ENCODE data around the gene OR10A3.

OR10A3 gene

DNA sequence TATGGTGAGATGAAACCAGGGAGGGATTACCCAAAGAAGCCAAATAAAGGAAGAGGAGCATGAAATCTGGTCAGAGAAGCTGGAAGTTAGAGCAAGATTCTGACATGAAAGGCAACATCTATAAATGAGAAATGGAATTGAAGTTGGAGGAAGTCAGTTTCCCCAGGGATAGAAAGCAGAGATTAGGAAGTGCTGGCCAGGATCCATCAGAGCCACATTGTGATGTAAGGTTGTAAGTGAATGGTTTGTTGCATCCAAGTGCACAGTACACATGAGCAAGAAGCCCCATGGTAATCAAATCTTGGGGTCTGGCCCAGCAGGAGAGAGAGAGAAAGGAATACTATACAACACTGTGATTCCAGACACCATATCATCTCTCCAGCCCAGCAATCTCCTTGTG is 30.3 kb upstream of the OR10A3 start:
- H3K4me3 ChIP-seq (ENCODE audit: low read depth, low read length) = no peak overlapping the region
- no peaks in the 10 kb centered on the region for H3K79me2 ChIP-seq (ENCODE audit: control insufficient read depth, insufficient read depth, low read length, unreplicated experiment)
- no peak overlapping the region for H3K27ac ChIP-seq (ENCODE audit: low read depth, low read length)
- H3K36me3 ChIP-seq (ENCODE audit: insufficient read depth, low read length) = no peaks in the 10 kb centered on the region
- H2AFZ ChIP-seq (ENCODE audit: low read length, unreplicated experiment) = no peak overlapping the region
- peaks cover 11% of the 10 kb centered on the region for H3K4me1 ChIP-seq (ENCODE audit: control insufficient read depth, insufficient read depth, low read length, unreplicated experiment)
- no peaks in the 10 kb centered on the region for H3K27me3 ChIP-seq (ENCODE audit: insufficient read depth, low read length)

DNA sequence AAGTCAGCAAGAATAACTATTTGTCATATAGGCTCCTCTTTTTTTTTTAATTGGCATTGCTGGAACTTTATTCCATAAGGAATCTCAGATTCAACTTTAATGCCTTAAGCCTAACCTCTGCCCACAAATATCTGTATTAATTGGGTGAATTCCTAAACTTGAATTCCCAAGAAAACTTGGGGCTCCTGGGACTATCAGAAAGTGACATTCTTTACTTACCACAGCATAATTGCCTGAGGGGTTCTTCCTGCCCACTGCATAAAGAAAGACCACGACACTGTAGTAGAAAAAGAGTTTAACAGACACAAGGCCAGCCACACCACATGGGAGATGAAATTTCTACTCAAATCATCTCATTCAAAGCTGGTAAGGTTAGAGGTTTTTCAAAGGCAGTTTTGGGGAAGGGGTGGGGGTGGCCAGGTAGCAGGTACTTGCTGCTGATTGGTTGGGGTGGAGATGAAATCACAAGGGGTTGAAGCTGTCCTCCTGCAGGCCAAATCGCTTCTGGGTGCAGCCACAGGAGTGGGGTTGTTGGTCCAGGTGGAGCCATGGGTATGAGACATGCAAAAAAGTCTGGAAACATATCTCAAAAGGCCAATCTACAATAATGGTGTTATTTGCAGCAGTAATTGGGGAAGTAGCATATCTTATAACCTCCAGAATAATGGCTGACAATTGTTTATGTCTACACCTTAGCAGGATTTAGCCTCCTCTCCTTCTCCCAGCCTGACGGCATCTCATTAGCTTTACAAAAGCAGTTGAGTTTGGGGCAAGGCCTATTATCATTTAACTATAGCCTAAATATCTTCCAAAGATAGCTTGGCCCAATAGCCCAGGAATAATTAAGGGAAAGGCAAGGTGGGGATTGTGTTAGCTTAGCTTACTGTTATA is 28.5 kb upstream of the OR10A3 start:
- Histone ChIP-seq H3K4me3 (ENCODE audit: low read depth, low read length) (no peak overlapping the region), H3K27ac (ENCODE audit: low read depth, low read length) (no peak overlapping the region), H3K36me3 (ENCODE audit: insufficient read depth, low read length) (no peaks in the 10 kb centered on the region), H3K79me2 (ENCODE audit: control insufficient read depth, insufficient read depth, low read length, unreplicated experiment) (no peaks in the 10 kb centered on the region), H2AFZ (ENCODE audit: low read length, unreplicated experiment) (no peak overlapping the region), H3K4me1 (ENCODE audit: control insufficient read depth, insufficient read depth, low read length, unreplicated experiment) (peaks cover 12% of the 10 kb centered on the region), H3K27me3 (ENCODE audit: insufficient read depth, low read length) (no peaks in the 10 kb centered on the region)

DNA sequence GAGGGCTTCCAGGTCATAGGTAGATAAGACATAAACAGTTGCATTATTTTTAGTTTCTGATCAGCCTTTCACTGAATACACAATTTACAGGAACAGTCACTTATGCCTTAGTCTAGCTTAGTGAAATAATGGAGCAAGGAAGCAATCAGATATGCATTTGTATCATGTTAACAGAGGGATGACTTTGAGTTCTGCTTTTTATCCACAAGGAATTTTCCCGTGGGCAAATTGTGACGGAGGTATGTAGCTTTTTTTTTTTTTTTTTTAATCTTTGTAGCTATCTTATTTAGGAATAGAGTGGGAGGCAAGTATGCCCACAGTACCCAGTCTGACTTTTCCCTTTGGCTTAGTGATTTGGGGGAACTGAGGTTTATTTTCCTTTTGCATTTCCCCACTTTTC is 27.2 kb upstream of the OR10A3 start:
- Histone ChIP-seq H3K27me3 (ENCODE audit: insufficient read depth, low read length) (no peaks in the 10 kb centered on the region), H3K79me2 (ENCODE audit: control insufficient read depth, insufficient read depth, low read length, unreplicated experiment) (no peaks in the 10 kb centered on the region), H3K4me1 (ENCODE audit: control insufficient read depth, insufficient read depth, low read length, unreplicated experiment) (peaks cover 19% of the 10 kb centered on the region), H3K36me3 (ENCODE audit: insufficient read depth, low read length) (no peaks in the 10 kb centered on the region), H2AFZ (ENCODE audit: low read length, unreplicated experiment) (no peak overlapping the region), H3K27ac (ENCODE audit: low read depth, low read length) (no peak overlapping the region), H3K4me3 (ENCODE audit: low read depth, low read length) (no peak overlapping the region)

DNA sequence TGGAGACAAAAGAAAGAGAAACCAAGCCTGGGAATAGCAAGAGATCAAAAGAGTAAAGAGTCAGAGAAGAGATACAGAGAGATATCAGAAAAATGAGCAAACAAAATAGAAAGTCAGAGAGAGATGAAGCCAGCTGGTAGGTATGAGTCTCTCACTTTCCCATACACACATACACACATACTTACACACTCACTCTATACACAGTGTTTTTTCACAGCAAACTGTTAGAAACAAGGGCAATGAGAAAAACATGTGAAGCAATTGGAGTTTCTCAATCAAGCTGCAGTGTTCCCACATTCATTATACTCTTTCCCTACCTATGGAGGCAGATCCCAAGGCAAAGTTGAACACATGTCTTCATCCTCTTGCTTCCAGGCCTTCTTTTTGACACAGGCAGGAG is 26.3 kb upstream of the OR10A3 start:
- no peak overlapping the region for H3K27ac ChIP-seq (ENCODE audit: low read depth, low read length)
- no peaks in the 10 kb centered on the region for H3K36me3 ChIP-seq (ENCODE audit: insufficient read depth, low read length)
- no peaks in the 10 kb centered on the region for H3K79me2 ChIP-seq (ENCODE audit: control insufficient read depth, insufficient read depth, low read length, unreplicated experiment)
- H2AFZ ChIP-seq (ENCODE audit: low read length, unreplicated experiment) = peak overlapping the region; percentile 23
- no peaks in the 10 kb centered on the region for H3K27me3 ChIP-seq (ENCODE audit: insufficient read depth, low read length)
- H3K4me1 ChIP-seq (ENCODE audit: control insufficient read depth, insufficient read depth, low read length, unreplicated experiment) = peaks cover 19% of the 10 kb centered on the region
- no peak overlapping the region for H3K4me3 ChIP-seq (ENCODE audit: low read depth, low read length)

DNA sequence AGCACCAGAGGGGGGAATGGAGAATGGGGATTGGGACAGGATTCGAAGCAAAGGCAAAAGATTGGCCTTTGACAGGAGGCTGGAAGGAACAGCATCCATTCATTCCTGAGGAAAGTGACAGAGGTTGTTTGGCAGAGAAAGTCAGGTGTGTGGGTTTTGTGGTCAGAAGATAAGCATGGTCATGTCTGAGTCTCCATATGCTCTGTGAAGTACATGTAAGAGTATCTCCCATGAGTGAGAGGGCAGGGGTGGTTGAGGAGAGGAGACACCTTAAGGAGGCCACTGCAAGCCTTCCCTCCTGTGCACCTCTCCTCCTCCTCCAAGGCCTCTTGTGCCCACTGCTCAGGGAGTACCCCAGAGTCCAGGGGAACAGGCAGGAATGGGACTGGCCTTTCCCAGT is 25.6 kb upstream of the OR10A3 start:
- H3K27me3 ChIP-seq (ENCODE audit: insufficient read depth, low read length) = no peaks in the 10 kb centered on the region
- no peak overlapping the region for H2AFZ ChIP-seq (ENCODE audit: low read length, unreplicated experiment)
- H3K4me1 ChIP-seq (ENCODE audit: control insufficient read depth, insufficient read depth, low read length, unreplicated experiment) = peaks cover 19% of the 10 kb centered on the region
- no peak overlapping the region for H3K27ac ChIP-seq (ENCODE audit: low read depth, low read length)
- no peaks in the 10 kb centered on the region for H3K36me3 ChIP-seq (ENCODE audit: insufficient read depth, low read length)
- no peak overlapping the region for H3K4me3 ChIP-seq (ENCODE audit: low read depth, low read length)
- no peaks in the 10 kb centered on the region for H3K79me2 ChIP-seq (ENCODE audit: control insufficient read depth, insufficient read depth, low read length, unreplicated experiment)

DNA sequence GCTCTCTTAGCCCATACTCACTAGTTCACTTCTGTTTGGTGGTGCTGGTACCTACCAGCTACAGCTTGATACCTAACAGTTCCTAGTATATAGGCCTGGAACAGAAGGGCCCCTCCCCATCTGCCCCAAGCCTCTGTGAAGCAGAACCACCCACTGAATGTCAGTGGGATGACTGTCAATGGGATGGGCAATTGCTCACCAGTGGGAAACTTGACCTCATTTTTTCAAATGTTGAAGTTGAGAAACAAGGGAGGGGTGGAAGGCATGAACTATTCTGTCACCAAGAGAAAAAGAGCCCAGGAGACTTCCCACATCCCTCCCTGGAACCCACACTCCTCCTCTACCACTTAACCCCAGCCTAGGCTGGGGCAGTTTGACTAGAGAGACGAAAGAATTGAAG is 23.9 kb upstream of the OR10A3 start, which contains the start of gene NLRP10:
NLRP10 (minus strand) TSS at position 62 of the 400 bp plus-strand sequence. CDS start 1,952 bp downstream, outside the sequence.
- H2AFZ ChIP-seq (ENCODE audit: low read length, unreplicated experiment) = peak within 1 kb of the TSS; percentile 53
- H3K4me1 ChIP-seq (ENCODE audit: control insufficient read depth, insufficient read depth, low read length, unreplicated experiment) = peaks cover 19% of the 10 kb centered on the region
- H3K4me3 ChIP-seq (ENCODE audit: low read depth, low read length) = peak within 1 kb of the TSS; percentile 50
- no peaks in the 10 kb centered on the region for H3K36me3 ChIP-seq (ENCODE audit: insufficient read depth, low read length)
- H3K27ac ChIP-seq (ENCODE audit: low read depth, low read length) = peak within 1 kb of the TSS; percentile 87
- H3K79me2 ChIP-seq (ENCODE audit: control insufficient read depth, insufficient read depth, low read length, unreplicated experiment) = no peaks in the 10 kb centered on the region
- no peaks in the 10 kb centered on the region for H3K27me3 ChIP-seq (ENCODE audit: insufficient read depth, low read length)

DNA sequence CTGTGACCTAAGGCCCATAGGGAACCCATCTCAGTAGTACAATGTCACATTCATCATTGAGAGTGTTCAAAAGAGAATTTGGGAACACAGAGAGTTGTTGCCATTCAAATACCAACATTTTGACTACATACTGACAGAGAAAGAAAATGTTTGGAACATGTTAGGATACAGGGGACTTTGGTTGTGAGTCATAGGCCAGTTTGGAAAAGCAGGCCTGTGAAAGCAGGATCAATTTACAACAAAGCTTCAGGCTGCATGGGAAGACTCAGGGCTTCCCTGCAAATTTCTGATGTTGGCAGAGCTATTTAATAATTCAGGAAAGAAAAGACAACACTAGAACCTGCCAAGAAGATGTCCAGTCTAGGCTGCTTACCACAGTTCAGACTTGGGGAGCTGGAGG is 23.4 kb upstream of the OR10A3 start:
- Histone ChIP-seq H3K4me3 (ENCODE audit: low read depth, low read length) (peak overlapping the region; percentile 50), H3K27me3 (ENCODE audit: insufficient read depth, low read length) (no peaks in the 10 kb centered on the region), H2AFZ (ENCODE audit: low read length, unreplicated experiment) (peak overlapping the region; percentile 53), H3K27ac (ENCODE audit: low read depth, low read length) (peak overlapping the region; percentile 87), H3K79me2 (ENCODE audit: control insufficient read depth, insufficient read depth, low read length, unreplicated experiment) (no peaks in the 10 kb centered on the region), H3K36me3 (ENCODE audit: insufficient read depth, low read length) (no peaks in the 10 kb centered on the region), H3K4me1 (ENCODE audit: control insufficient read depth, insufficient read depth, low read length, unreplicated experiment) (peaks cover 19% of the 10 kb centered on the region)

DNA sequence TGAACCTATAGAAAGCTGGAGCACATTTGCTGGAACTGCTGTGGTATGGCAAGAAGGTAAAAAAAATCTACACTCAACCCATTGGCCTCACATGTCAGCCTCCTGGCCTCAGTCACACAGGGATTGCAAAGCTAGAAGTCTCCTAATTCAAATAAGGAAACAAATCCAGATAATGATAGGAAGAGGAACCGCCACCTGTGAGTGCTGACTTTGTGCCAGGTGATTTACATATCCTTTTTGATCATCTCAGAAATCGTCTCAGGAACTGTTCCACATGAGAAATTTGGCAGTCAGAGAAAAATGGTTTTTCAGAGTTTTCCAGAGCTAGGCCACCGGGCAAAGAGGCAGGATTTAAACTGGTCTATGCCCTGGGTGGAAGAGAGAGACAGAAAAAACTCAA is 22.8 kb upstream of the OR10A3 start:
- peak overlapping the region; percentile 87 for H3K27ac ChIP-seq (ENCODE audit: low read depth, low read length)
- H3K4me3 ChIP-seq (ENCODE audit: low read depth, low read length) = no peak overlapping the region
- no peaks in the 10 kb centered on the region for H3K79me2 ChIP-seq (ENCODE audit: control insufficient read depth, insufficient read depth, low read length, unreplicated experiment)
- peaks cover 19% of the 10 kb centered on the region for H3K4me1 ChIP-seq (ENCODE audit: control insufficient read depth, insufficient read depth, low read length, unreplicated experiment)
- no peaks in the 10 kb centered on the region for H3K27me3 ChIP-seq (ENCODE audit: insufficient read depth, low read length)
- H3K36me3 ChIP-seq (ENCODE audit: insufficient read depth, low read length) = no peaks in the 10 kb centered on the region
- H2AFZ ChIP-seq (ENCODE audit: low read length, unreplicated experiment) = peak overlapping the region; percentile 53

DNA sequence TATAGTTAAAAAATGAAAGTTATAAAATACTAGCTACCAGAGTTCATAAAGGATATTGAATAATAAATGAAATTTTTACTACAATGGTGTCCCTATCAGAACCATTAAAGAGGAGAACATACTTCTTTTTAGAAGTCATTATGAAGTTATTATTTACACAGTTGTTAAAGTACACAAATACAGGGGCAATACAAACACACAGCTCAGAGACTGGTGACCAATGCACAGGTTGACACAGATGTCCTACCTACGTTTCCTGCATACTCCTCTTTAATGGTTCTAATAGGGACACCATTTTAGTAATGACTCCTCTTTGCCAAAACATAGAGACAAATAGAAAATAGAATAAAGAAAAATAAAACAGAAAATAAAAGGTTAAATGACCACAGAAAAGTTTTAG is 13.7 kb upstream of the OR10A3 start:
- Histone ChIP-seq H3K27me3 (ENCODE audit: insufficient read depth, low read length) (no peaks in the 10 kb centered on the region), H3K4me1 (ENCODE audit: control insufficient read depth, insufficient read depth, low read length, unreplicated experiment) (peaks cover 2% of the 10 kb centered on the region), H3K27ac (ENCODE audit: low read depth, low read length) (no peak overlapping the region), H3K79me2 (ENCODE audit: control insufficient read depth, insufficient read depth, low read length, unreplicated experiment) (no peaks in the 10 kb centered on the region), H3K4me3 (ENCODE audit: low read depth, low read length) (no peak overlapping the region), H3K36me3 (ENCODE audit: insufficient read depth, low read length) (no peaks in the 10 kb centered on the region), H2AFZ (ENCODE audit: low read length, unreplicated experiment) (no peak overlapping the region)

DNA sequence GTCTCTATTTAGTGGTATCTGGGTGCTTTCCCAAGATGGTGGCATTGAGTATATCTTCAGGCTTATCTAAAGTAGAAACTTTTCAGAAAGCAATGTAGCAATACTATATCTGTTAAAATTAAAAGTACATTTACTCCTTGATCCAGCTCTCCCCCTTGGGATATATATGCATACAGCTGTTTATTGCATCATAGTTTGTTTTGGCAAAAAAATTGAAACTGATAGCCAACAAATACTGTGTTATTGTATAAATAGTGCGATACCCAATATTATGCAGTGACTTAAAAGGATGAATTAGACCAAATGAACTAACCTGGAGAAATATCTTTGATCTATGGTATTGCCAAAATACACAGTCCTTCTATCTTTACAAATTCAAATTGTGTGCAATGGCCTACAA is 8.4 kb upstream of the OR10A3 start:
- H3K27me3 ChIP-seq (ENCODE audit: insufficient read depth, low read length) = peaks cover 9% of the 10 kb centered on the region; the same call in 1 of the 2 replicates
- no peak overlapping the region for H2AFZ ChIP-seq (ENCODE audit: low read length, unreplicated experiment)
- no peaks in the 10 kb centered on the region for H3K79me2 ChIP-seq (ENCODE audit: control insufficient read depth, insufficient read depth, low read length, unreplicated experiment)
- peaks cover 9% of the 10 kb centered on the region for H3K4me1 ChIP-seq (ENCODE audit: control insufficient read depth, insufficient read depth, low read length, unreplicated experiment)
- no peak overlapping the region for H3K27ac ChIP-seq (ENCODE audit: low read depth, low read length)
- H3K4me3 ChIP-seq (ENCODE audit: low read depth, low read length) = no peak overlapping the region
- no peaks in the 10 kb centered on the region for H3K36me3 ChIP-seq (ENCODE audit: insufficient read depth, low read length)

DNA sequence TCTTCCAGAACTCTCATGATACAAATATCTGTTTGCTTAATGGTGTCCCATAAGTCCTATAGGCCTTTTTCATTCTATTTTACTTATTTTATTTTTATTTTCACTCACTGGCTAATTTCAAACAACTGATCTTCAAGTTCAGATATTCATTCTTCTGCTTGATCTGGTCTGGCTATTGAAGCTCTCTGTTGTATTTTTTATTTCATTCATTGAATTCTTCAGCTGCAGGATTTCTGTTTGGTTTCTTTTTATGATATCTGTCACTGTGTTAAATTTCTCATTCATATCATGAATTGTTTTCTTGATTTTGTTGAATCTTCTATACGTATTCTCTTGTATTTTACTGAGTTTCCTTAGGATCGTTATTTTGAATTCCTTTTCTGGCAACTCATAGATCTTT is 2.6 kb upstream of the OR10A3 start:
- Histone ChIP-seq H3K36me3 (ENCODE audit: insufficient read depth, low read length) (no peaks in the 10 kb centered on the region), H3K27ac (ENCODE audit: low read depth, low read length) (no peak overlapping the region), H3K79me2 (ENCODE audit: control insufficient read depth, insufficient read depth, low read length, unreplicated experiment) (no peaks in the 10 kb centered on the region), H2AFZ (ENCODE audit: low read length, unreplicated experiment) (no peak overlapping the region), H3K27me3 (ENCODE audit: insufficient read depth, low read length) (peaks cover 15% of the 10 kb centered on the region), H3K4me3 (ENCODE audit: low read depth, low read length) (no peak overlapping the region), H3K4me1 (ENCODE audit: control insufficient read depth, insufficient read depth, low read length, unreplicated experiment) (no peaks in the 10 kb centered on the region)
